Common myeloid progenitor, CD34-positive (primary cell): Measurements from ENCODE around the gene CCNL1.

Experiments
- CTCF ChIA-PET: fragments of 350-600 bp; sonication (Branson Sonifier 250); formaldehyde crosslinking; loops from one replicate; lab custom pipeline; 2021; ENCODE audit warnings: antibody characterized with exemption; lab: Charles Lee
- POLR2A ChIA-PET: fragments of 350-600 bp; sonication (Branson Sonifier 250); formaldehyde crosslinking; loops from one replicate; lab custom pipeline; 2021; ENCODE audit warnings: antibody characterized with exemption; lab: Charles Lee
- DNase-seq, 3 donors: peaks; one replicate each; pipeline versions ENCODE4 v3.0.0 to v3.0.0-alpha.2; 2013
- H3K27ac ChIP-seq, 2 experiments: 1 replicate in 1 of 2; 2 replicates in 1 of 2; pipeline ENCODE4 v1.7.0; 2013; ENCODE audit warnings: inconsistent platforms in 2 of 2, low read length in 2 of 2, mild to moderate bottlenecking in 2 of 2, low read depth in 1 of 2, moderate library complexity in 1 of 2; ENCODE audit not compliant: severe bottlenecking in 2 of 2, insufficient read depth in 1 of 2, poor library complexity in 1 of 2
- H3K27me3 ChIP-seq, 5 experiments: replicated peaks in 2 of 5; 1 replicate in 3 of 5; 2 replicates in 2 of 5; pipeline versions ENCODE4 v1.6.1 to v1.7.0; 2013; ENCODE audit warnings: low read length in 4 of 5, mild to moderate bottlenecking in 2 of 5, moderate library complexity in 2 of 5, inconsistent platforms in 1 of 5; ENCODE audit not compliant: insufficient read depth in 5 of 5, control insufficient read depth in 4 of 5
- H3K36me3 ChIP-seq, 4 experiments: 1 replicate in 2 of 4; 2 replicates in 2 of 4; pipeline versions ENCODE4 v1.6.1 to v1.7.0; 2013; ENCODE audit warnings: low read length in 3 of 4, control low read depth in 1 of 4, mild to moderate bottlenecking in 1 of 4; ENCODE audit not compliant: control insufficient read depth in 4 of 4, insufficient read depth in 4 of 4
- H3K4me1 ChIP-seq, 4 experiments: 1 replicate in 3 of 4; 2 replicates in 1 of 4; pipeline versions ENCODE4 v1.6.1 to v1.7.1; 2013; ENCODE audit warnings: low read length in 3 of 4, mild to moderate bottlenecking in 3 of 4, control low read depth in 1 of 4, inconsistent platforms in 1 of 4, moderate library complexity in 1 of 4; ENCODE audit not compliant: control insufficient read depth in 4 of 4, insufficient read depth in 4 of 4; ENCODE audit errors: control extremely low read depth in 1 of 4
- H3K4me3 ChIP-seq, 7 experiments: 1 replicate in 4 of 7; 2 replicates in 3 of 7; pipeline versions ENCODE4 v1.5.1 to v1.7.0; 2013; ENCODE audit warnings: mild to moderate bottlenecking in 7 of 7, low read length in 6 of 7, moderate library complexity in 6 of 7, inconsistent platforms in 2 of 7, low read depth in 2 of 7, control low read depth in 1 of 7; ENCODE audit not compliant: insufficient read depth in 4 of 7, control insufficient read depth in 1 of 7; ENCODE audit errors: extremely low read depth in 1 of 7
- H3K9me3 ChIP-seq, 5 experiments: 1 replicate in 4 of 5; 2 replicates in 1 of 5; pipeline versions ENCODE4 v1.6.1 to v1.7.1; 2013; ENCODE audit warnings: low read length in 4 of 5, mild to moderate bottlenecking in 2 of 5, inconsistent platforms in 1 of 5, low read depth in 1 of 5, moderate library complexity in 1 of 5; ENCODE audit not compliant: control insufficient read depth in 4 of 5, insufficient read depth in 2 of 5; ENCODE audit errors: control extremely low read depth in 1 of 5
- WGBS: methylation state at CpG from one replicate; pipeline ENCODE4 v1.1.5; 2013; ENCODE audit not compliant: insufficient coverage; 5-methylcytosine and 5-hydroxymethylcytosine counted together

Gene CCNL1

GRCh38 chr3:157155591-157155990 is 4.4 kb downstream of the CCNL1 start:
- CTCF ChIA-PET = interaction anchor here (0.9 to 2.5 kb wide), 3 partner anchors 19 to 614 kb away, joined by 3 to 9 read pairs (median 3); no protein-coding TSS in a partner anchor
- DNase-seq = no peak
- Histone ChIP-seq H3K27ac (no peak overlapping the region), H3K4me3 (peak overlapping the region in 3 of 7 experiments; percentile 9 to 20 (median 19)), H3K36me3 (peaks cover 29 to 86% (median 58%) of the 10 kb centered on the region in 4 experiments), H3K9me3 (no peaks in the 10 kb centered on the region), H3K27me3 (no peaks in the 10 kb centered on the region), H3K4me1 (peaks cover 12 to 50% (median 31%) of the 10 kb centered on the region in 4 experiments)
- WGBS = no CpG with 5 or more reads among the region's 3 CpGs
- POLR2A ChIA-PET = no interaction called here

GRCh38 chr3:157154563-157155330 is 5.2 kb downstream of the CCNL1 start:
- Histone ChIP-seq H3K4me3 (peak overlapping the region in 3 of 7 experiments; percentile 9 to 19 (median 11)), H3K36me3 (peaks cover 33 to 94% (median 63%) of the 10 kb centered on the region in 4 experiments), H3K27ac (no peak overlapping the region), H3K9me3 (no peaks in the 10 kb centered on the region), H3K4me1 (peaks cover 10 to 45% (median 29%) of the 10 kb centered on the region in 4 experiments), H3K27me3 (no peaks in the 10 kb centered on the region)
- 100% methylated on average over 4 of the region's 6 CpGs for WGBS
- ChIA-PET CTCF (interaction anchor here (0.9 to 2.5 kb wide), 3 partner anchors 11 to 614 kb away, joined by 3 to 9 read pairs (median 3); no protein-coding TSS in a partner anchor), POLR2A (no interaction called here)
- no peak for DNase-seq

- no peak for DNase-seq
- peaks cover 0 to 35% (median 17%) of the 10 kb centered on the region in 4 experiments for H3K4me1 ChIP-seq
- H3K27ac ChIP-seq = no peak overlapping the region
- H3K4me3 ChIP-seq = no peak overlapping the region
- no peaks in the 10 kb centered on the region for H3K27me3 ChIP-seq
- H3K9me3 ChIP-seq = no peaks in the 10 kb centered on the region
- H3K36me3 ChIP-seq = peaks cover 35 to 99% (median 75%) of the 10 kb centered on the region in 4 experiments
- ChIA-PET CTCF (interaction anchor here (0.8 to 1.0 kb wide), 2 partner anchors 10 to 16 kb away, joined by 3 read pairs; no protein-coding TSS in a partner anchor), POLR2A (no interaction called here)
- WGBS = no CpG with 5 or more reads among the region's 1 CpG
Measured at GRCh38 chr3:157152930-157153329, 7.0 kb downstream of the CCNL1 start.

GRCh38 chr3:157152438-157152837 is 7.5 kb downstream of the CCNL1 start:
- ChIA-PET POLR2A (no interaction called here), CTCF (interaction anchor here (0.6 to 1.0 kb wide), 3 partner anchors 9 to 629 kb away, joined by 3 to 4 read pairs (median 3); no protein-coding TSS in a partner anchor)

GRCh38 chr3:157151627-157152026 is 8.3 kb downstream of the CCNL1 start:
- Histone ChIP-seq H3K27me3 (no peaks in the 10 kb centered on the region), H3K9me3 (no peaks in the 10 kb centered on the region), H3K27ac (no peak overlapping the region), H3K36me3 (peaks cover 34 to 98% (median 70%) of the 10 kb centered on the region in 4 experiments), H3K4me3 (no peak overlapping the region), H3K4me1 (peaks cover 0 to 22% (median 8%) of the 10 kb centered on the region in 4 experiments)
- POLR2A ChIA-PET = interaction anchor here (0.7 to 2.6 kb wide), 2 partner anchors 9 to 23 kb away, joined by 3 to 11 read pairs; partner anchors contain the start of gene CCNL1
- CTCF ChIA-PET = interaction anchor here (3.5 kb wide), 1 partner anchor 14 kb away, joined by 27 read pairs; no protein-coding TSS in a partner anchor
- no peak for DNase-seq
- WGBS = 100% methylated on average over 1 of the region's 2 CpGs

More at GRCh38 chr3:157152438-157152837, 7.5 kb downstream of the CCNL1 start:
- Histone ChIP-seq H3K27me3 (no peaks in the 10 kb centered on the region), H3K4me3 (no peak overlapping the region), H3K4me1 (peaks cover 0 to 30% (median 12%) of the 10 kb centered on the region in 4 experiments), H3K36me3 (peaks cover 34 to 98% (median 73%) of the 10 kb centered on the region in 4 experiments), H3K27ac (no peak overlapping the region), H3K9me3 (no peaks in the 10 kb centered on the region)
- WGBS = no CpG with 5 or more reads among the region's 2 CpGs
- no peak for DNase-seq

- DNase-seq = no peak
- no peak overlapping the region for H3K4me3 ChIP-seq
- H3K27me3 ChIP-seq = no peaks in the 10 kb centered on the region
- peaks cover 37 to 98% (median 70%) of the 10 kb centered on the region in 4 experiments for H3K36me3 ChIP-seq
- ChIA-PET CTCF (interaction anchor here (3.1 to 3.5 kb wide), 2 partner anchors 9 to 13 kb away, joined by 14 to 27 read pairs; partner anchors contain the start of gene CCNL1), POLR2A (interaction anchor here (0.7 to 2.6 kb wide), 2 partner anchors 9 to 24 kb away, joined by 3 to 11 read pairs; partner anchors contain the start of gene CCNL1)
- H3K9me3 ChIP-seq = no peaks in the 10 kb centered on the region
- H3K4me1 ChIP-seq = peaks cover 0 to 17% (median 7%) of the 10 kb centered on the region in 4 experiments
- no peak overlapping the region for H3K27ac ChIP-seq
- 83% methylated on average over 1 of the region's 1 CpG for WGBS
Measured at GRCh38 chr3:157151151-157151550, 8.8 kb downstream of the CCNL1 start.
